GM12878 (cell line): ENCODE data around the gene CALHM3. TPM values are rescaled to one million over a fixed set of nuclear protein-coding genes. Genes with fewer than 3 reads are reported as not detected.

Experiments used
- ATAC-seq: fragments of 200-7000 bp; cut with Tn5 transposase; 3 replicates; pipeline ENCODE4 v1.9.1; 2020; ENCODE audit warnings: mild to moderate bottlenecking, moderate library complexity
- BruUV-seq: library from RNA; stranded (reverse); fragments of 400-500 nt; replicated peaks from 2 replicates; lab custom pipeline; 2021; lab: Mats Ljungman, UMichigan
- CTCF ChIA-PET: fragments of 300-600 bp; sonication (Branson Sonifier 250); formaldehyde crosslinking; extraction: SDS; loops from one replicate; lab custom pipeline; 2021; ENCODE audit warnings: inconsistent platforms; lab: Yijun Ruan, JAX
- POLR2A ChIA-PET: fragments of 350-600 bp; formaldehyde crosslinking; extraction: SDS; loops from one replicate; lab custom pipeline; 2021; ENCODE audit warnings: inconsistent platforms; lab: Charles Lee
- RAD21 ChIA-PET: fragments of 300-600 bp; sonication (Branson Sonifier 250); formaldehyde crosslinking; loops from one replicate; lab custom pipeline; 2023; ENCODE audit warnings: antibody characterized with exemption; ENCODE audit not compliant: unreplicated experiment; lab: Charles Lee
- SMC1A ChIA-PET: fragments of 300-600 bp; sonication (Branson Sonifier 250); formaldehyde crosslinking; loops from one replicate; lab custom pipeline; 2023; ENCODE audit not compliant: unreplicated experiment, uncharacterized antibody; lab: Charles Lee
- DNase-seq: peaks from one replicate; pipeline ENCODE4 v3.0.0-alpha.2; 2011; ENCODE audit warnings: low read depth, low spot score
- FAIRE-seq: peaks from 3 replicates; lab custom pipeline; 2011; peaks lifted over from hg19 to GRCh38; lab: Jason Lieb, UNC
- H2AFZ ChIP-seq: 2 replicates; pipeline ENCODE4 v1.6.0; 2011; ENCODE audit warnings: low read depth, low read length, control low read depth; ENCODE audit not compliant: control insufficient read depth
- H3K27ac ChIP-seq: 2 replicates; pipeline ENCODE4 v1.5.1; 2011; ENCODE audit warnings: control low read depth; ENCODE audit not compliant: control insufficient read depth, insufficient read depth
- H3K27me3 ChIP-seq, 2 experiments: replicated peaks in 1 of 2; 2 replicates each; pipeline versions ENCODE4 v1.6.0 to v1.6.1; 2011; ENCODE audit warnings: low read length in 1 of 2; ENCODE audit not compliant: control insufficient read depth in 2 of 2, insufficient read depth in 2 of 2
- H3K36me3 ChIP-seq, 2 experiments: 2 replicates each; pipeline ENCODE4 v1.5.1; 2011; ENCODE audit warnings: low read length in 1 of 2; ENCODE audit not compliant: control insufficient read depth in 2 of 2, insufficient read depth in 2 of 2
- H3K4me1 ChIP-seq: 2 replicates; pipeline ENCODE4 v1.6.1; 2011; ENCODE audit warnings: mild to moderate bottlenecking, low read length, moderate library complexity, mixed read lengths; ENCODE audit not compliant: control insufficient read depth, insufficient read depth
- H3K4me2 ChIP-seq: 2 replicates; pipeline ENCODE4 v1.6.0; 2011; ENCODE audit warnings: control low read depth; ENCODE audit not compliant: control insufficient read depth, insufficient read depth
- H3K4me3 ChIP-seq: fragments of 200-600 bp; sonication (generic); 2 replicates; pipeline ENCODE4 v1.5.1; 2016
- H3K79me2 ChIP-seq: 2 replicates; pipeline ENCODE4 v1.6.0; 2011; ENCODE audit warnings: low read length; ENCODE audit not compliant: control insufficient read depth, insufficient read depth
- H3K9ac ChIP-seq: 2 replicates; pipeline ENCODE4 v1.8.0; 2011; ENCODE audit warnings: low read length, control low read depth, mixed read lengths; ENCODE audit not compliant: control insufficient read depth, insufficient read depth
- H3K9me3 ChIP-seq: replicated peaks from 3 replicates; pipeline ENCODE4 v1.5.1; 2011; ENCODE audit warnings: mild to moderate bottlenecking, low read length; ENCODE audit not compliant: control insufficient read depth, insufficient read depth
- H4K20me1 ChIP-seq: 2 replicates; pipeline ENCODE4 v1.6.0; 2011; ENCODE audit not compliant: control insufficient read depth, insufficient read depth
- EZH2 ChIP-seq: IDR thresholded peaks from 2 replicates; pipeline ENCODE4 v1.6.1; 2012; ENCODE audit warnings: low read depth, mild to moderate bottlenecking, control low read depth, inconsistent platforms, low read length, borderline replicate concordance; ENCODE audit not compliant: control insufficient read depth
- GATAD2B ChIP-seq: fragments of 450-650 bp; conservative IDR thresholded peaks from 2 replicates; pipeline ENCODE4 v1.6.1; 2017; ENCODE audit warnings: low read depth, mild to moderate bottlenecking, moderate library complexity
- IKZF1 ChIP-seq: fragments of 450-650 bp; conservative IDR thresholded peaks from 2 replicates; pipeline ENCODE4 v1.6.1; 2017; ENCODE audit warnings: antibody characterized with exemption, mild to moderate bottlenecking
- KLF5 ChIP-seq: fragments of 450-650 bp; IDR thresholded peaks from 2 replicates; pipeline ENCODE4 v1.6.1; 2014; ENCODE audit warnings: mild to moderate bottlenecking; ENCODE audit not compliant: partially characterized antibody
- MEF2B ChIP-seq: fragments of 450-650 bp; IDR thresholded peaks from 2 replicates; pipeline ENCODE4 v1.6.1; 2018; ENCODE audit warnings: mild to moderate bottlenecking, moderate library complexity; ENCODE audit not compliant: partially characterized antibody, poor library complexity, severe bottlenecking
- MTA3 ChIP-seq: IDR thresholded peaks from 2 replicates; pipeline ENCODE4 v1.6.1; 2012; ENCODE audit warnings: low read length, inconsistent platforms, borderline replicate concordance
- MYC ChIP-seq: IDR thresholded peaks from 2 replicates; pipeline ENCODE4 v1.6.1; 2011; ENCODE audit warnings: mild to moderate bottlenecking, low read length, moderate library complexity, inconsistent platforms; ENCODE audit not compliant: insufficient read depth, insufficient replicate concordance, insufficient read length, severe bottlenecking
- NBN ChIP-seq: fragments of 450-650 bp; IDR thresholded peaks from 2 replicates; pipeline ENCODE4 v1.6.1; 2016
- POU2F2 ChIP-seq: IDR thresholded peaks from 3 replicates; pipeline ENCODE4 v1.6.1; 2011; ENCODE audit warnings: low read depth, mild to moderate bottlenecking, low read length, borderline replicate concordance
- RB1 ChIP-seq: fragments of 450-650 bp; formaldehyde crosslinking; IDR thresholded peaks from 2 replicates; pipeline ENCODE4 v1.6.1; 2017; ENCODE audit warnings: mild to moderate bottlenecking, borderline replicate concordance
- RUNX3 ChIP-seq: IDR thresholded peaks from 2 replicates; pipeline ENCODE4 v1.6.1; 2012; ENCODE audit warnings: low read length, inconsistent platforms
- SIN3A ChIP-seq: IDR thresholded peaks from 2 replicates; pipeline ENCODE4 v1.6.1; 2012; ENCODE audit warnings: low read depth, low read length, improper control_type of control experiment
- SMARCA5 ChIP-seq: fragments of 450-650 bp; IDR thresholded peaks from 2 replicates; pipeline ENCODE4 v1.6.1; 2017; ENCODE audit warnings: mild to moderate bottlenecking
- ZNF622 ChIP-seq: fragments of 450-650 bp; IDR thresholded peaks from 2 replicates; pipeline ENCODE4 v1.6.1; 2017; ENCODE audit warnings: mild to moderate bottlenecking, inconsistent platforms
- ZSCAN29 ChIP-seq: fragments of 450-650 bp; IDR thresholded peaks from 2 replicates; pipeline ENCODE4 v1.6.1; 2017; ENCODE audit warnings: mild to moderate bottlenecking, moderate library complexity
- WGBS: methylation state at CpG from one replicate; pipeline ENCODE4 v1.1.6; 2016; ENCODE audit warnings: low lambda C conversion rate; ENCODE audit not compliant: insufficient replicate concordance, insufficient coverage; ENCODE audit errors: missing lambda C conversion rate; 5-methylcytosine and 5-hydroxymethylcytosine counted together
- in situ Hi-C: fragments of 300-500 bp; cut with MboI; formaldehyde crosslinking; loops from 9 replicates; pipeline ENCODE4 v1.14.3; 2018; ENCODE audit warnings: mixed read lengths
- intact Hi-C: fragments of 100-400 bp; cut with micrococcal nuclease; formaldehyde crosslinking; loops from one replicate; pipeline ENCODE4 v1.14.2; 2022; ENCODE audit not compliant: unreplicated experiment
- polyA plus RNA-seq, 11 experiments: library from polyadenylated mRNA; depleted of rRNA in 4 of 11; unstranded in 6 of 11; stranded (reverse) in 5 of 11; fragments of >200 nt; fragmentation: Nextera tagmentation in 4 of 11; fragmentation: Illumina TruSeq in 1 of 11; extraction: Ambion mirVana in 4 of 11; extraction: Trizol in 1 of 11; gene quantifications; 1 replicate in 1 of 11; 2 replicates in 10 of 11; pipeline versions ENCODE4 v1.2.1 to v1.2.3, GENCODE V29; 2011 to 2016; ENCODE audit warnings: inconsistent platforms in 2 of 11, missing spikeins in 2 of 11, low read depth in 1 of 11
- total RNA-seq, 4 experiments: library from RNA; depleted of rRNA in 3 of 4; stranded (reverse); fragments of >200 nt in 3 of 4; fragmentation: Illumina TruSeq in 1 of 4; extraction: Trizol in 1 of 4; gene quantifications; 2 replicates each; pipeline versions ENCODE4 v1.2.1 to v1.2.3, GENCODE V29; 2013 to 2021
- TF ChIP-seq, protein P1 (sequence below): fragments of 450-650 bp; formaldehyde crosslinking; IDR thresholded peaks from 2 replicates; pipeline ENCODE4 v1.4.0; 2022; ENCODE audit warnings: mild to moderate bottlenecking, moderate library complexity
- TF ChIP-seq, protein P2 (sequence below): IDR thresholded peaks from 2 replicates; pipeline ENCODE4 v1.6.1; 2012; ENCODE audit warnings: mild to moderate bottlenecking, low read depth, low read length
- TF ChIP-seq, protein P3 (sequence below): IDR thresholded peaks from 2 replicates; pipeline ENCODE4 v1.6.1; 2011; ENCODE audit warnings: borderline replicate concordance, low read depth, mild to moderate bottlenecking, moderate library complexity, low read length; ENCODE audit not compliant: insufficient read depth, poor library complexity, severe bottlenecking

CALHM3 gene
- total and polyA plus RNA-seq, 10 of the 15 experiments (the other 5 are each of a cell fraction or from before 2014, with no cell fraction given) = 0.03 to 0.42 (median 0.11) TPM; not detected in 5

DNA sequence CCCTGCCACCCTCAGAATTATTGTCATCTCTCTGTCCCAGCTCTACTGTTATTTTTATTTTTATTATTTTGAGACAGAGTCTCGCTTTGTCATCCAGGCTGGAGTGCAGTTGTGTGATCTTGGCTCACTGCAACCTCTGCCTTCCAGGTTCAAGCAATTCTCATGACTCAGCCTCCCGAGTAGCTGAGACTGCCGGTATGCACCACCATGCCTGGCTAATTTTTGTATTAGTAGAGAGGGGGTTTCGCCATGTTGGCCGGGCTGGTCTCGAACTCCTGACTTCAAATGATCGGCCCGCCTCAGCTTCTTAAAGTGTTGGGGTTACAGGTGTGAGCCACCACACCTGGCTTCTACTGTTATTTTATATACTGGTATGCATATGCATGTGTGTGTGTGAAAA lies 37.8 kb downstream of the CALHM3 start:
- no peak for FAIRE-seq
- H3K9me3 ChIP-seq = no peaks in the 10 kb centered on the region
- H3K36me3 ChIP-seq = peaks cover 39 to 54% of the 10 kb centered on the region in 2 experiments
- ChIA-PET CTCF (interaction anchor here (17.8 kb wide), 1 partner anchor 37 kb away, joined by 163 read pairs; the partner anchor contains the start of gene CALHM3), SMC1A (interaction anchor here (1.4 kb wide), 1 partner anchor 10 kb away, joined by 3 read pairs; no protein-coding TSS in a partner anchor), POLR2A (interaction anchor here (1.5 kb wide), 1 partner anchor 10 kb away, joined by 4 read pairs; no protein-coding TSS in a partner anchor), RAD21 (no interaction called here)
- H3K4me2 ChIP-seq = no peak overlapping the region
- in situ Hi-C loops (no loop called here), intact Hi-C loops (no loop called here)
- no peak for DNase-seq
- H3K4me1 ChIP-seq = 0 out of 2 replicates have a peak, but pooled peaks cover 2% of the 10 kb centered on the region
- H3K79me2 ChIP-seq = no peaks in the 10 kb centered on the region
- ATAC-seq = no peak
- no peaks in the 10 kb centered on the region for H4K20me1 ChIP-seq
- WGBS = 90% methylated on average over 8 of the region's 8 CpGs
- no peak overlapping the region for H3K9ac ChIP-seq
- no peak overlapping the region for H2AFZ ChIP-seq
- H3K4me3 ChIP-seq = no peak overlapping the region
- no peaks in the 10 kb centered on the region for H3K27me3 ChIP-seq
- no peak overlapping the region for H3K27ac ChIP-seq
- BruUV-seq = no TSS peak
- TF ChIP-seq MEF2B (no peak), NBN (no peak), MYC (no peak), SIN3A (no peak), RUNX3 (no peak), IKZF1 (no peak), POU2F2 (no peak), GATAD2B (no peak), EZH2 (no peak), KLF5 (no peak), ZSCAN29 (no peak), SMARCA5 (no peak), MTA3 (no peak), RB1 (no peak), ZNF622 (no peak)
- TF ChIP-seq, protein P1, sequence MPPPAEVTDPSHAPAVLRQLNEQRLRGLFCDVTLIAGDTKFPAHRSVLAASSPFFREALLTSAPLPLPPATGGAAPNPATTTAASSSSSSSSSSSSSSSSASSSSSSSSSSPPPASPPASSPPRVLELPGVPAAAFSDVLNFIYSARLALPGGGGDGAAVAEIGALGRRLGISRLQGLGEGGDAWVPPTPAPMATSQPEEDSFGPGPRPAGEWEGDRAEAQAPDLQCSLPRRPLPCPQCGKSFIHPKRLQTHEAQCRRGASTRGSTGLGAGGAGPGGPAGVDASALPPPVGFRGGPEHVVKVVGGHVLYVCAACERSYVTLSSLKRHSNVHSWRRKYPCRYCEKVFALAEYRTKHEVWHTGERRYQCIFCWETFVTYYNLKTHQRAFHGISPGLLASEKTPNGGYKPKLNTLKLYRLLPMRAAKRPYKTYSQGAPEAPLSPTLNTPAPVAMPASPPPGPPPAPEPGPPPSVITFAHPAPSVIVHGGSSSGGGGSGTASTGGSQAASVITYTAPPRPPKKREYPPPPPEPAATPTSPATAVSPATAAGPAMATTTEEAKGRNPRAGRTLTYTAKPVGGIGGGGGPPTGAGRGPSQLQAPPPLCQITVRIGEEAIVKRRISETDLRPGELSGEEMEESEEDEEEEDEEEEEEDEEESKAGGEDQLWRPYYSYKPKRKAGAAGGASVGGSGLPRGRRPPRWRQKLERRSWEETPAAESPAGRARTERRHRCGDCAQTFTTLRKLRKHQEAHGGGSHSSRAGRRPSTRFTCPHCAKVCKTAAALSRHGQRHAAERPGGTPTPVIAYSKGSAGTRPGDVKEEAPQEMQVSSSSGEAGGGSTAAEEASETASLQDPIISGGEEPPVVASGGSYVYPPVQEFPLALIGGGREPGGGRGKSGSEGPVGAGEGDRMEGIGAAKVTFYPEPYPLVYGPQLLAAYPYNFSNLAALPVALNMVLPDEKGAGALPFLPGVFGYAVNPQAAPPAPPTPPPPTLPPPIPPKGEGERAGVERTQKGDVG (CRISPR knock-in tag) = no peak
- TF ChIP-seq, protein P2, sequence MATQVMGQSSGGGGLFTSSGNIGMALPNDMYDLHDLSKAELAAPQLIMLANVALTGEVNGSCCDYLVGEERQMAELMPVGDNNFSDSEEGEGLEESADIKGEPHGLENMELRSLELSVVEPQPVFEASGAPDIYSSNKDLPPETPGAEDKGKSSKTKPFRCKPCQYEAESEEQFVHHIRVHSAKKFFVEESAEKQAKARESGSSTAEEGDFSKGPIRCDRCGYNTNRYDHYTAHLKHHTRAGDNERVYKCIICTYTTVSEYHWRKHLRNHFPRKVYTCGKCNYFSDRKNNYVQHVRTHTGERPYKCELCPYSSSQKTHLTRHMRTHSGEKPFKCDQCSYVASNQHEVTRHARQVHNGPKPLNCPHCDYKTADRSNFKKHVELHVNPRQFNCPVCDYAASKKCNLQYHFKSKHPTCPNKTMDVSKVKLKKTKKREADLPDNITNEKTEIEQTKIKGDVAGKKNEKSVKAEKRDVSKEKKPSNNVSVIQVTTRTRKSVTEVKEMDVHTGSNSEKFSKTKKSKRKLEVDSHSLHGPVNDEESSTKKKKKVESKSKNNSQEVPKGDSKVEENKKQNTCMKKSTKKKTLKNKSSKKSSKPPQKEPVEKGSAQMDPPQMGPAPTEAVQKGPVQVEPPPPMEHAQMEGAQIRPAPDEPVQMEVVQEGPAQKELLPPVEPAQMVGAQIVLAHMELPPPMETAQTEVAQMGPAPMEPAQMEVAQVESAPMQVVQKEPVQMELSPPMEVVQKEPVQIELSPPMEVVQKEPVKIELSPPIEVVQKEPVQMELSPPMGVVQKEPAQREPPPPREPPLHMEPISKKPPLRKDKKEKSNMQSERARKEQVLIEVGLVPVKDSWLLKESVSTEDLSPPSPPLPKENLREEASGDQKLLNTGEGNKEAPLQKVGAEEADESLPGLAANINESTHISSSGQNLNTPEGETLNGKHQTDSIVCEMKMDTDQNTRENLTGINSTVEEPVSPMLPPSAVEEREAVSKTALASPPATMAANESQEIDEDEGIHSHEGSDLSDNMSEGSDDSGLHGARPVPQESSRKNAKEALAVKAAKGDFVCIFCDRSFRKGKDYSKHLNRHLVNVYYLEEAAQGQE = no peak
- TF ChIP-seq, protein P3, sequence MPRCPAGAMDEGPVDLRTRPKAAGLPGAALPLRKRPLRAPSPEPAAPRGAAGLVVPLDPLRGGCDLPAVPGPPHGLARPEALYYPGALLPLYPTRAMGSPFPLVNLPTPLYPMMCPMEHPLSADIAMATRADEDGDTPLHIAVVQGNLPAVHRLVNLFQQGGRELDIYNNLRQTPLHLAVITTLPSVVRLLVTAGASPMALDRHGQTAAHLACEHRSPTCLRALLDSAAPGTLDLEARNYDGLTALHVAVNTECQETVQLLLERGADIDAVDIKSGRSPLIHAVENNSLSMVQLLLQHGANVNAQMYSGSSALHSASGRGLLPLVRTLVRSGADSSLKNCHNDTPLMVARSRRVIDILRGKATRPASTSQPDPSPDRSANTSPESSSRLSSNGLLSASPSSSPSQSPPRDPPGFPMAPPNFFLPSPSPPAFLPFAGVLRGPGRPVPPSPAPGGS = no peak
